ENCODE data around the gene UBE2A. TPM values are rescaled to one million over a fixed set of nuclear protein-coding genes. Genes with fewer than 3 reads are reported as not detected.

Gene UBE2A
- total RNA-seq, 4 donors from 2014 or later, result 24.5 to 39.9 (median 33.3) TPM

GRCh38 chrX:119589810-119590209 is 15.4 kb downstream of the UBE2A start:
- no peaks in the 10 kb centered on the region for H3K4me1 ChIP-seq
- TF ChIP-seq POLR2A (IDR thresholded peaks at IDR 0.05; ENCODE audit: low read depth) (no peak), CTCF (IDR thresholded peaks at IDR 0.05) (no peak), POLR2AphosphoS5 (IDR thresholded peaks at IDR 0.05) (no peak), EP300 (IDR thresholded peaks at IDR 0.05) (no peak)
- H3K9me3 ChIP-seq, result no peaks in the 10 kb centered on the region
- H3K27me3 ChIP-seq, result no peaks in the 10 kb centered on the region
- no peak overlapping the region for H3K27ac ChIP-seq (replicated peaks in 1 of 4)
- 94% methylated on average over 5 of the region's 5 CpGs for WGBS
- DNase-seq (ENCODE audit: extremely low spot score), result no peak
- H3K4me3 ChIP-seq, result no peak overlapping the region
- intact Hi-C loops (cut with DNase I), result no loop called here
- H3K36me3 ChIP-seq, result peaks cover 0 to 23% (median 13%) of the 10 kb centered on the region in 4 donors

GRCh38 chrX:119602701-119603255 is 28.4 kb downstream of the UBE2A start:
- Histone ChIP-seq H3K4me3 (no peak overlapping the region), H3K36me3 (peaks cover 0 to 6% (median 0%) of the 10 kb centered on the region in 4 donors), H3K27me3 (no peaks in the 10 kb centered on the region), H3K9me3 (no peaks in the 10 kb centered on the region), H3K27ac (replicated peaks in 1 of 4) (no peak overlapping the region), H3K4me1 (peaks cover 0 to 15% (median 5%) of the 10 kb centered on the region in 4 donors)
- TF ChIP-seq CTCF (IDR thresholded peaks at IDR 0.05), result no peak
- TF ChIP-seq POLR2AphosphoS5 (IDR thresholded peaks at IDR 0.05), result no peak
- TF ChIP-seq EP300 (IDR thresholded peaks at IDR 0.05), result no peak
- no peak for TF ChIP-seq POLR2A (IDR thresholded peaks at IDR 0.05; ENCODE audit: low read depth)
- intact Hi-C loops (cut with DNase I), result loop anchor here (10.0 kb wide), 1 partner anchor 88 kb away; no protein-coding TSS in a partner anchor
- DNase-seq (ENCODE audit: extremely low spot score), result no peak
- WGBS, result 75% methylated on average over 9 of the region's 9 CpGs

GRCh38 chrX:119604766-119605463 is 30.6 kb downstream of the UBE2A start:
- H3K4me1 ChIP-seq, result peaks cover 0 to 15% (median 5%) of the 10 kb centered on the region in 4 donors
- WGBS, result 36% methylated on average over 17 of the region's 17 CpGs
- TF ChIP-seq POLR2AphosphoS5 (IDR thresholded peaks at IDR 0.05), result no peak
- TF ChIP-seq POLR2A (IDR thresholded peaks at IDR 0.05; ENCODE audit: low read depth), result no peak
- TF ChIP-seq EP300 (IDR thresholded peaks at IDR 0.05), result no peak
- no peak for TF ChIP-seq CTCF (IDR thresholded peaks at IDR 0.05)
- H3K27ac ChIP-seq (replicated peaks in 1 of 4), result peak overlapping the region; percentile 87 to 89 (median 88)
- no peaks in the 10 kb centered on the region for H3K27me3 ChIP-seq
- peak overlapping the region; percentile 66 to 73 (median 70) for H3K4me3 ChIP-seq
- no peak for DNase-seq (ENCODE audit: extremely low spot score)
- intact Hi-C loops (cut with DNase I), result loop anchor here (10.0 kb wide), 1 partner anchor 90 kb away; no protein-coding TSS in a partner anchor
- peaks cover 0 to 6% (median 0%) of the 10 kb centered on the region in 4 donors for H3K36me3 ChIP-seq
- no peaks in the 10 kb centered on the region for H3K9me3 ChIP-seq

DNA sequence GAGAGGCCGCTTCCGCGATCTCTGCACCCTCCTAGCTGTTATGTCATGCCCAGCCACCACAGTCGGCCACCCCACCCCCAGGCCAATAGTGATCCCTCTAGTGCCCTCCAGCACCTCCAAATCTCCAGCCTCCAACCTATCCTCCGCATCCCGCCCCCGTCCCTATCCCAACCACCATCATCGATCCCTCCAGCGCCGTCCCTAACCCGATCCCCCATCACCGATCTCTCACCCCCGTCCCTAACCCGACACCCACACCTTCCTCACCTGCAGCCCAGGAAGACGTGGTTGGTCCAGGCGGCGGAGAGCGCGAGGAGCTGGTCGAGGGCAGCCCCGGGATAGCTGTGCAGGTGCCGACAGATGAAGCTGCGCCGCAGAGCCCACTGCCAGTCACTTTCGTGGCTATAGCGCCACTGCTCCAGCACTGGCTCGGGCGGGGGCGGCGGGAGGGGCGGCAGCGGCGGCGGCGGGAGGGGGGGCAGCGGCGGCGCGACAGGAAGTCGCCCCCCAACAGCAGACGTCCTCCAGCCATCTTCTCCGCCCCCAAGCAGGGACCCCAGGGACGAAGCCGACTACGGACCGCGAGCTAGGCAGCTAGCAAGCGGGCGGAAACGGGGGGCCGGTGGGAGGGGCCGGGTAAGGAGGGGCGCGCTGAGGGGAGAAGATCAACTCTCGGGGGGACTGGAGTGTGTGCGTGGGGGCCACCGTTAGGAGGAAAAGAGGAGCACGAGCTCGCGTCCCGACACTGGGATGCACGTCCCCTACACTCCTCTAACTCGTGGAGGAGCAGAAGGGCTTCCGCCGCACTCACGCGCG is 31.3 kb downstream of the UBE2A start:
- Histone ChIP-seq H3K27me3 (no peaks in the 10 kb centered on the region), H3K36me3 (peaks cover 0 to 6% (median 0%) of the 10 kb centered on the region in 4 donors), H3K4me1 (peaks cover 0 to 15% (median 5%) of the 10 kb centered on the region in 4 donors), H3K27ac (replicated peaks in 1 of 4) (peak overlapping the region; percentile 87 to 89 (median 88)), H3K9me3 (no peaks in the 10 kb centered on the region), H3K4me3 (peak overlapping the region; percentile 66 to 73 (median 70))
- no peak for DNase-seq (ENCODE audit: extremely low spot score)
- 66% methylated on average over 26 of the region's 68 CpGs for WGBS
- intact Hi-C loops (cut with DNase I), result loop anchor here (10.0 kb wide), 1 partner anchor 91 kb away; no protein-coding TSS in a partner anchor
- TF ChIP-seq POLR2AphosphoS5 (IDR thresholded peaks at IDR 0.05) (no peak), POLR2A (IDR thresholded peaks at IDR 0.05; ENCODE audit: low read depth) (no peak)

Data from esophagus muscularis mucosa (tissue), 4 donors.